Heart left ventricle (tissue), 16 donors: ENCODE data around the gene PRKCB. TPM values are rescaled to one million over a fixed set of nuclear protein-coding genes. Genes with fewer than 3 reads are reported as not detected.

ENCODE experiments used
- ATAC-seq, 4 donors: fragments of 200-7000 bp; cut with Tn5 transposase; one replicate each; pipeline ENCODE4 v1.9.1; 2020 to 2022; ENCODE audit warnings: moderate library complexity in 4 of 4, mild to moderate bottlenecking in 3 of 4, moderate number of reproducible peaks in 1 of 4
- DNase-seq, 5 donors: peaks; one replicate each; pipeline ENCODE4 v3.0.0-alpha.2; 2020
- H3K27ac ChIP-seq, 12 donors: fragments of 200-600 bp; sonication (generic) in 4 of 12; one replicate each; pipeline versions ENCODE4 v1.5.0 to v1.8.0; 2016 to 2022; ENCODE audit warnings: mild to moderate bottlenecking in 2 of 12
- H3K27me3 ChIP-seq, 9 donors: fragments of 200-600 bp; sonication (generic) in 2 of 9; one replicate each; pipeline versions ENCODE4 v1.5.1 to v1.8.0; 2016 to 2022; ENCODE audit warnings: mild to moderate bottlenecking in 3 of 9
- H3K36me3 ChIP-seq, 9 donors: fragments of 200-600 bp; sonication (generic) in 2 of 9; one replicate each; pipeline versions ENCODE4 v1.5.0 to v1.8.0; 2018 to 2022; ENCODE audit warnings: mild to moderate bottlenecking in 2 of 9
- H3K4me1 ChIP-seq, 12 donors: fragments of 200-600 bp; sonication (generic) in 4 of 12; one replicate each; pipeline versions ENCODE4 v1.5.0 to v1.8.0; 2016 to 2022; ENCODE audit warnings: mild to moderate bottlenecking in 3 of 12
- H3K4me3 ChIP-seq, 12 donors: fragments of 200-600 bp; sonication (generic) in 4 of 12; one replicate each; pipeline versions ENCODE4 v1.5.0 to v1.8.0; 2017 to 2022; ENCODE audit warnings: mild to moderate bottlenecking in 9 of 12, moderate library complexity in 4 of 12
- H3K9me3 ChIP-seq, 12 donors: fragments of 200-600 bp; sonication (generic) in 4 of 12; one replicate each; pipeline versions ENCODE4 v1.5.0 to v1.8.0; 2016 to 2022; ENCODE audit warnings: mild to moderate bottlenecking in 1 of 12
- POLR2A ChIP-seq, 2 donors: fragments of 450-650 bp; IDR thresholded peaks; one replicate each; pipeline ENCODE4 v1.6.1; 2017; ENCODE audit warnings: antibody characterized with exemption in 2 of 2, mild to moderate bottlenecking in 2 of 2, moderate library complexity in 2 of 2
- WGBS, 4 donors: extraction: QIAGEN DNeasy Blood & Tissue Kit in 2 of 4; methylation state at CpG; one replicate each; pipeline versions ENCODE4 v1.1.5 to v1.1.7; 2013 to 2018; 5-methylcytosine and 5-hydroxymethylcytosine counted together
- intact Hi-C, 10 donors: fragments of 100-400 bp; cut with DNase I; formaldehyde crosslinking; loops; one replicate each; pipeline versions ENCODE4 v1.11.1 to v1.14.2; 2022
- polyA plus RNA-seq, 2 donors: library from polyadenylated mRNA; stranded (reverse); fragments of 200-250 nt; gene quantifications; one replicate each; pipeline ENCODE4 v1.2.3, GENCODE V29; 2013
- total RNA-seq, 9 donors: library from RNA; depleted of rRNA in 2 of 9; stranded (reverse); fragments of >200 nt in 2 of 9; fragmentation: NEBNext Ultra II Directional in 3 of 9; extraction: Animal tissue kit (Norgen Biotek cat#: 25700) in 3 of 9; gene quantifications; one replicate each; pipeline versions ENCODE4 v1.1.0 to v1.2.4, GENCODE V29; 2016 to 2023
- TF ChIP-seq, protein P1 (sequence below), 12 donors: fragments of 200-600 bp; sonication (generic) in 4 of 12; IDR thresholded peaks; one replicate each; pipeline versions ENCODE4 v1.5.0 to v1.8.0; 2018 to 2022; ENCODE audit warnings: antibody characterized with exemption in 12 of 12, mild to moderate bottlenecking in 5 of 12
- donor health status: ischemic (EF 13 %, LVEDD 7.1; RV severe dilation, severe dysfunction).
- donor health status: healthy with polysubstance abuse.
- donor health status: DM: no; HTN: yes; CAD: no.
- donor health status: DM: no; HTN: no; CAD: no.
- donor health status: ischemic (EF 25% LVEDD 6.9; RV normal size, moderate dysfunction).
- donor health status: ischemic (EF 25% LVEDD 5.7; RV mildly dilated, moderate dysfunction).
- donor health status: healthy.
- donor health status: DM: yes; HTN: yes; CAD: no.
- donor health status: ischemic (EF 35%, LVEDD 5.7; RV mildly dilated, moderate dysfunction).
- donor health status: nonischemic (EF 11% LVEDD 7.7; RV severe dilation, severe dysfunction).
- donor health status: DM: yes; HTN: yes; CAD: no.
- donor health status: PGD.
- donor health status: ischemic (EF 29% LVEDD 5.4; RV normal size, mild dysfunction).
- donor health status: nonischemic (EF 23%, LVEDD 6.1; RV moderate dilation, normal function).

PRKCB gene
- total and polyA plus RNA-seq, 11 donors, result 0.30 to 18.4 (median 1.7) TPM

DNA sequence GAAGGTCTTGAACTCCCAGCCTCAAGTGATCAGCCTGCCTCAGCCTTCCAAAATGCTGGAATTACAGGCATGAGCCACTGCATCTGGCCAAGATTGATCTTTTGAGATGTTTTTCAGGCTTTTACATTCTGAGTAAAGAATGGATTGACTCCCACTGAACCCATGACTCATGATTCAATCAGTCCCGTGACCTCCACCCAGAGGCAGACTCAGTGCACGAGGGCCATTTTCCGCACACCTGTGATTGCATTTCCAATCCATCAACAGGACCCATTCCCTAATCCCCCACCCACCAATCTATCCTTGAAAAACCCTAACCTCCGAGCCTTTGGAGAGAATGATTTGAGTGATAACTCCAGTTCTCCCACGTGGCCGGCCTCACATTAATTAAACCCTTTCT is 40.4 kb upstream of the PRKCB start:
- peaks cover 0 to 21% (median 0%) of the 10 kb centered on the region in 9 donors for H3K27me3 ChIP-seq

DNA sequence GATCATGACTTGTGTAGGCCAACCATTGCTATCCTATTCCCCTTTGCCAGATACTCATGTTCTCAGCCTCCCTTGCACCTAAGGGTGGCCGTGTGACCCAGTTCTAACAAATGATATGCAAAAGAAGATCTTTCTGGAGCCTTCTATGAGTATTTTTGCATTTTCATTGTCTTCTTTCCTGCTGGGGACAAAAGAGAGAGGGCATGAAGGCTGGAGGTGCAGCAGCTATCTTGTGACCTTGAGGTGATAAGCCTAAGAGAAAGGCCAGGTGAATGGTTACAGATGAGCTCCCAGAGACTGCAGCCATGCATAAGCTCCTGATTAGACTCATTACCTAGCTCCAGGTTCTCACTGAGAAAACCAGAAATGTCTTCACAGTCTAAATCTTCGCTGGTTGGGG is 38.8 kb upstream of the PRKCB start:
- no peaks in the 10 kb centered on the region for H3K4me1 ChIP-seq
- no peak for DNase-seq
- no peaks in the 10 kb centered on the region for H3K9me3 ChIP-seq
- ATAC-seq, result no peak
- H3K27ac ChIP-seq, result no peak overlapping the region
- no peaks in the 10 kb centered on the region for H3K36me3 ChIP-seq
- intact Hi-C loops, result loop anchor here in 1 of 10 donors (10.0 kb wide), 1 partner anchor 708 kb away; no protein-coding TSS in a partner anchor
- peaks cover 0 to 27% (median 0%) of the 10 kb centered on the region in 9 donors for H3K27me3 ChIP-seq
- no peak for TF ChIP-seq POLR2A (IDR thresholded peaks at IDR 0.05)
- TF ChIP-seq, protein P1, sequence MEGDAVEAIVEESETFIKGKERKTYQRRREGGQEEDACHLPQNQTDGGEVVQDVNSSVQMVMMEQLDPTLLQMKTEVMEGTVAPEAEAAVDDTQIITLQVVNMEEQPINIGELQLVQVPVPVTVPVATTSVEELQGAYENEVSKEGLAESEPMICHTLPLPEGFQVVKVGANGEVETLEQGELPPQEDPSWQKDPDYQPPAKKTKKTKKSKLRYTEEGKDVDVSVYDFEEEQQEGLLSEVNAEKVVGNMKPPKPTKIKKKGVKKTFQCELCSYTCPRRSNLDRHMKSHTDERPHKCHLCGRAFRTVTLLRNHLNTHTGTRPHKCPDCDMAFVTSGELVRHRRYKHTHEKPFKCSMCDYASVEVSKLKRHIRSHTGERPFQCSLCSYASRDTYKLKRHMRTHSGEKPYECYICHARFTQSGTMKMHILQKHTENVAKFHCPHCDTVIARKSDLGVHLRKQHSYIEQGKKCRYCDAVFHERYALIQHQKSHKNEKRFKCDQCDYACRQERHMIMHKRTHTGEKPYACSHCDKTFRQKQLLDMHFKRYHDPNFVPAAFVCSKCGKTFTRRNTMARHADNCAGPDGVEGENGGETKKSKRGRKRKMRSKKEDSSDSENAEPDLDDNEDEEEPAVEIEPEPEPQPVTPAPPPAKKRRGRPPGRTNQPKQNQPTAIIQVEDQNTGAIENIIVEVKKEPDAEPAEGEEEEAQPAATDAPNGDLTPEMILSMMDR (IDR thresholded peaks at IDR 0.05), result no peak
- 72 to 84% (median 82%) methylated on average over 2 of the region's 2 CpGs for WGBS, 4 donors
- no peak overlapping the region for H3K4me3 ChIP-seq

More for the DNA sequence above, 40.4 kb upstream of the PRKCB start:
- H3K4me3 ChIP-seq, result no peak overlapping the region
- no peak overlapping the region for H3K27ac ChIP-seq
- TF ChIP-seq POLR2A (IDR thresholded peaks at IDR 0.05), result no peak
- TF ChIP-seq, protein P1 (IDR thresholded peaks at IDR 0.05), result no peak
- no peaks in the 10 kb centered on the region for H3K36me3 ChIP-seq
- DNase-seq (no peak), ATAC-seq (no peak)
- no peaks in the 10 kb centered on the region for H3K4me1 ChIP-seq
- WGBS, 4 donors, result 78 to 86% (median 81%) methylated on average over 6 of the region's 6 CpGs
- no peaks in the 10 kb centered on the region for H3K9me3 ChIP-seq
- intact Hi-C loops, result loop anchor here in 1 of 10 donors (10.0 kb wide), 1 partner anchor 709 kb away; no protein-coding TSS in a partner anchor

DNA sequence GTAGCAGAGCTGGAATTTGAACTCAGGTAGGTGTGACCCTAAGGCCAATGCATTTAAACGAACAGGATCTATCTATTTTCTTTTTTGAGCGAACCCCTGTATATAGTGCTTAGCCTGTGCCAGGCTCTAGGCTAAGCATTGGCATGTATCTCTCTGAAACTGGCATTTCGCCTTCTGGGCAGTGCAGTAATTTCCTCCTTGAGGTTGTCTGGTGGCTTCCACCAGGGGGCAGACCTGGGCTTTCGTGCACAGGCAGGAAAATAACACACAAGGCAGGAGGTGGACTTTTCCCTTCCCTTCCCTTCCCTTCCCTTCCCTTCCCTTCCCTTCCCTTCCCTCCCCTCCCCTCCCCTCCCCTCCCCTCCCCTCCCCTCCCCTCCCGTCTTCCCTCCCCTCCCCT is 34.4 kb upstream of the PRKCB start:
- Histone ChIP-seq H3K36me3 (no peaks in the 10 kb centered on the region), H3K27me3 (peaks cover 0 to 32% (median 0%) of the 10 kb centered on the region in 9 donors), H3K9me3 (no peaks in the 10 kb centered on the region), H3K4me1 (peaks cover 0 to 7% (median 0%) of the 10 kb centered on the region in 12 donors), H3K4me3 (no peak overlapping the region), H3K27ac (no peak overlapping the region)
- TF ChIP-seq, protein P1 (IDR thresholded peaks at IDR 0.05), result peak; percentile 39 to 66 (median 54)
- no peak for TF ChIP-seq POLR2A (IDR thresholded peaks at IDR 0.05)
- intact Hi-C loops, result loop anchor here (1.0 to 10.0 kb wide), 8 partner anchors 209 to 703 kb away; no protein-coding TSS in a partner anchor
- ATAC-seq (peak; percentile 64 to 90 (median 78)), DNase-seq (peak; percentile 58 to 82 (median 67))
- WGBS, 4 donors, result 7 to 12% (median 9%) methylated on average over 4 to 5 of the region's 5 CpGs

DNA sequence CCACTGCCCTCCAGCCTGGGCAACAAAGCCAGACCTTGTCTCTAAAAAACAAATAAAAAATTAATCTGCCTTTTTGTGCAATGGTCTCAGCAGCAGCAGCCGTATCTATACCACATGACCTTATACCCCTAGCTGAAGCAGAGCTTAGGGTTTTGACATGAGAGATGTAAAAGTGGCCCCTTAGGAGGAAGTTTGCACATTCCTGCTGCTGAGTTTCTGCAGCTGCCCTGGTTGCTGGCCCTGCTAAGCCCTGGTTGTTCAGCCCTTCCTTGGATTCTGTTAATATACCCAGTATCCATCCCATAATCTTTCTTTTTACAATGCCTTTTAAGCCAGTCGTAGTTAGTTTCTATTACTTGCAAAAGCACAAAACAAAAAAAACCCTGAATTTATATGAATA is 33.0 kb upstream of the PRKCB start:
- Histone ChIP-seq H3K9me3 (no peaks in the 10 kb centered on the region), H3K27ac (no peak overlapping the region), H3K4me1 (peaks cover 0 to 7% (median 0%) of the 10 kb centered on the region in 12 donors), H3K27me3 (peaks cover 0 to 32% (median 0%) of the 10 kb centered on the region in 9 donors), H3K36me3 (no peaks in the 10 kb centered on the region), H3K4me3 (no peak overlapping the region)
- 59 to 67% (median 65%) methylated on average over 2 of the region's 2 CpGs for WGBS, 4 donors
- TF ChIP-seq POLR2A (IDR thresholded peaks at IDR 0.05), result no peak
- TF ChIP-seq, protein P1 (IDR thresholded peaks at IDR 0.05), result no peak
- intact Hi-C loops, result loop anchor here in 9 of 10 donors (2.0 to 10.0 kb wide), 7 partner anchors 210 to 702 kb away; no protein-coding TSS in a partner anchor
- DNase-seq, result no peak
- no peak for ATAC-seq
